Right renal cortex interstitium (tissue), 3 donors: ENCODE results near the gene NKD1. TPM values are rescaled to one million over a fixed set of nuclear protein-coding genes. Genes with fewer than 3 reads are reported as not detected.

ENCODE experiments used
- polyA plus RNA-seq, 3 donors: library from polyadenylated mRNA; unstranded; fragments of 120-200 nt; gene quantifications; one replicate each; pipeline ENCODE4 v1.2.1, GENCODE V29; 2013; ENCODE audit not compliant: insufficient read length in 3 of 3

Gene NKD1
- polyA plus RNA-seq, 3 donors: 9.3 to 11.2 (median 10.4) TPM

Other genes with a start within 250 kb of the NKD1 start
- gene BRD7, start 179.4 kb upstream of the NKD1 start, polyA plus RNA-seq: 100 to 1,000 TPM; 123 to 155 (median 139) TPM
- under 1 TPM; 0.46 to 0.56 (median 0.54) TPM for gene SNX20, start 132.9 kb downstream of the NKD1 start, polyA plus RNA-seq
- under 1 TPM; 0.23 to 0.32 (median 0.24) TPM for gene NOD2, start 145.2 kb downstream of the NKD1 start, polyA plus RNA-seq
- 10 to 100 TPM; 22.7 to 29.3 (median 25.7) TPM for gene CYLD, start 193.7 kb downstream of the NKD1 start, polyA plus RNA-seq